ENCODE data around the gene MTUS2. TPM values are rescaled to one million over a fixed set of nuclear protein-coding genes. Genes with fewer than 3 reads are reported as not detected.

MTUS2 gene
- total and polyA plus RNA-seq, 9 of the 15 experiments (the other 6 are each of a cell fraction or from before 2014, with no cell fraction given), result 0.01 to 0.28 (median 0.06) TPM; not detected in 1

GRCh38 chr13:29456419-29456818 is 636.3 kb downstream of the MTUS2 start (continued):
- no peak for TF ChIP-seq CEBPZ (IDR thresholded peaks at IDR 0.05; ENCODE audit: borderline replicate concordance, low read depth, low read length)
- TF ChIP-seq RBM17 (IDR thresholded peaks at IDR 0.05; ENCODE audit: borderline replicate concordance, low read depth, low read length), result no peak
- TF ChIP-seq FOSL1 (tag; conservative IDR thresholded peaks at IDR 0.05), result no peak
- TF ChIP-seq EP400 (IDR thresholded peaks at IDR 0.05), result peak; percentile 46; the same call in 1 of the 2 replicates
- TF ChIP-seq KAT2B (IDR thresholded peaks at IDR 0.05; ENCODE audit: low read depth, low read length), result no peak
- TF ChIP-seq ZNF134 (CRISPR knock-in tag; conservative IDR thresholded peaks at IDR 0.05), result no peak
- peak; percentile 51; the same call in 1 of the 2 replicates for TF ChIP-seq RNF2 (IDR thresholded peaks at IDR 0.05)
- no peak for TF ChIP-seq POU5F1 (IDR thresholded peaks at IDR 0.05; ENCODE audit: borderline replicate concordance, low read depth, low read length, partially characterized antibody)
- peak; percentile 64; the same call in 1 of the 2 replicates for TF ChIP-seq ARID3A (IDR thresholded peaks at IDR 0.05; ENCODE audit: borderline replicate concordance, low read depth, low read length)
- no peak for TF ChIP-seq ZNF395 (CRISPR knock-in tag; IDR thresholded peaks at IDR 0.05)
- TF ChIP-seq ZNF655 (CRISPR knock-in tag; IDR thresholded peaks at IDR 0.05), result no peak
- TF ChIP-seq HDAC1 (IDR thresholded peaks at IDR 0.05), result no peak
- no peak for TF ChIP-seq ZNF124 (CRISPR knock-in tag; IDR thresholded peaks at IDR 0.05)
- no peak for TF ChIP-seq SRSF9 (IDR thresholded peaks at IDR 0.05; ENCODE audit: borderline replicate concordance, low read depth, low read length)
- TF ChIP-seq NONO (IDR thresholded peaks at IDR 0.05; ENCODE audit: low read depth in 2 of 2, low read length in 1 of 2), result no peak
- no peak for TF ChIP-seq ELF2 (CRISPR knock-in tag; IDR thresholded peaks at IDR 0.05)
- no peak for TF ChIP-seq SP2 (IDR thresholded peaks at IDR 0.05; ENCODE audit: extremely low read depth, low read depth, low read length, poor library complexity, severe bottlenecking)
- no peak for TF ChIP-seq SMAD2 (IDR thresholded peaks at IDR 0.05; ENCODE audit: low read depth, low read length)
- no peak for TF ChIP-seq FOXA1 (IDR thresholded peaks at IDR 0.05; ENCODE audit: borderline replicate concordance)
- TF ChIP-seq ZNF584 (CRISPR knock-in tag; IDR thresholded peaks at IDR 0.05; ENCODE audit: low read depth), result no peak
- no peak for TF ChIP-seq IRF2 (CRISPR knock-in tag; IDR thresholded peaks at IDR 0.05)
- no peak for TF ChIP-seq FOXA3 (CRISPR knock-in tag; conservative IDR thresholded peaks at IDR 0.05 in 1 of 2, IDR thresholded peaks at IDR 0.05 in 1 of 2)

Data from K562 (cell line).